Choroid plexus epithelial cell (primary cell): ENCODE data around the gene TMEM130.

Experiments
- DNase-seq: peaks from one replicate; pipeline ENCODE4 v3.0.0-alpha.2; 2010; ENCODE audit warnings: low read depth
- H3K4me3 ChIP-seq: 2 replicates; pipeline ENCODE4 v1.5.1; 2011; ENCODE audit warnings: low read depth, mild to moderate bottlenecking, control low read depth, low read length, moderate library complexity
- CTCF ChIP-seq: conservative IDR thresholded peaks from 2 replicates; pipeline ENCODE4 v1.5.1; 2011; ENCODE audit warnings: low read depth, mild to moderate bottlenecking, control low read depth, inconsistent platforms, low read length, moderate library complexity

The TMEM130 gene

GRCh38 chr7:98869597-98870120, at the start of gene TMEM130:
Gene TMEM130 (minus strand): TSS chr7:98870014. CDS start chr7:98869861, 153 bp downstream.
- DNase-seq = peak; percentile 15
- H3K4me3 ChIP-seq = peak within 1 kb of the TSS; percentile 47
- TF ChIP-seq CTCF = no peak

GRCh38 chr7:98917331-98917730, 47.5 kb upstream of the TMEM130 start:
- no peak for DNase-seq
- TF ChIP-seq CTCF = no peak
- H3K4me3 ChIP-seq = no peak overlapping the region

- no peak overlapping the region for H3K4me3 ChIP-seq
- peak; percentile 29 for TF ChIP-seq CTCF
- DNase-seq = peak; percentile 37
These were observed 43.8 kb upstream of the TMEM130 start for GRCh38 chr7:98913612-98914011.

- no peak overlapping the region for H3K4me3 ChIP-seq
- no peak for DNase-seq
- no peak for TF ChIP-seq CTCF
These were observed 43.2 kb upstream of the TMEM130 start for GRCh38 chr7:98913026-98913425.

- TF ChIP-seq CTCF = no peak
- no peak for DNase-seq
- no peak overlapping the region for H3K4me3 ChIP-seq
These were observed 42.1 kb upstream of the TMEM130 start for GRCh38 chr7:98911916-98912315.

- DNase-seq = no peak
- no peak for TF ChIP-seq CTCF
These were observed 40.6 kb upstream of the TMEM130 start for GRCh38 chr7:98910427-98910826.

GRCh38 chr7:98909487-98909886, 39.7 kb upstream of the TMEM130 start:
- TF ChIP-seq CTCF = no peak

More at GRCh38 chr7:98910427-98910826, 40.6 kb upstream of the TMEM130 start:
- no peak overlapping the region for H3K4me3 ChIP-seq

More at GRCh38 chr7:98909487-98909886, 39.7 kb upstream of the TMEM130 start:
- H3K4me3 ChIP-seq = no peak overlapping the region
- no peak for DNase-seq
